H1 (cell line): ENCODE results near the gene CCDC196. TPM values are rescaled to one million over a fixed set of nuclear protein-coding genes. Genes with fewer than 3 reads are reported as not detected.

Source experiments
- CTCF ChIA-PET: fragments of 300-600 bp; sonication (Branson Sonifier 250); formaldehyde crosslinking; loops from one replicate; lab custom pipeline; 2021; ENCODE audit not compliant: partially characterized antibody; lab: Charles Lee
- POLR2A ChIA-PET: fragments of 300-600 bp; sonication (Branson Sonifier 250); formaldehyde crosslinking; loops from one replicate; lab custom pipeline; 2021; ENCODE audit warnings: inconsistent platforms; ENCODE audit not compliant: partially characterized antibody; lab: Charles Lee
- DNase-seq, 2 experiments: peaks; one replicate each; pipeline versions ENCODE4 v3.0.0 to v3.0.0-alpha.2; 2010 to 2022; ENCODE audit warnings: low spot score in 2 of 2, low read depth in 1 of 2, mixed read lengths in 1 of 2
- FAIRE-seq: peaks from 2 replicates; lab custom pipeline; 2011; peaks lifted over from hg19 to GRCh38; lab: Jason Lieb, UNC
- H2AFZ ChIP-seq: 2 replicates; pipeline ENCODE4 v1.8.1; 2012; ENCODE audit warnings: low read length, inconsistent platforms
- H2AK5ac ChIP-seq: 2 replicates; pipeline ENCODE4 v1.6.1; 2013; ENCODE audit warnings: low read depth, low read length
- H2BK120ac ChIP-seq: replicated peaks from 2 replicates; pipeline ENCODE3; 2013; ENCODE audit warnings: low read depth, low read length, inconsistent platforms
- H2BK12ac ChIP-seq: 2 replicates; pipeline ENCODE4 v1.6.1; 2013; ENCODE audit warnings: low read depth, low read length
- H2BK15ac ChIP-seq: 2 replicates; pipeline ENCODE4 v1.6.1; 2013; ENCODE audit warnings: low read length
- H2BK20ac ChIP-seq: 2 replicates; pipeline ENCODE4 v1.6.1; 2013; ENCODE audit warnings: low read length
- H2BK5ac ChIP-seq: 2 replicates; pipeline ENCODE4 v1.6.1; 2013; ENCODE audit warnings: low read depth, low read length
- H3K14ac ChIP-seq: 2 replicates; pipeline ENCODE4 v1.6.1; 2013; ENCODE audit warnings: inconsistent platforms; ENCODE audit not compliant: insufficient read length
- H3K18ac ChIP-seq: 2 replicates; pipeline ENCODE4 v1.6.1; 2013; ENCODE audit warnings: low read length; ENCODE audit errors: extremely low read depth
- H3K23ac ChIP-seq: 2 replicates; pipeline ENCODE4 v1.6.1; 2013; ENCODE audit warnings: inconsistent platforms; ENCODE audit not compliant: insufficient read length
- H3K23me2 ChIP-seq: 2 replicates; pipeline ENCODE4 v1.6.1; 2013; ENCODE audit warnings: low read depth, low read length
- H3K27ac ChIP-seq: 2 replicates; pipeline ENCODE4 v1.6.1; 2011; ENCODE audit warnings: low read depth, low read length, inconsistent platforms
- H3K27me3 ChIP-seq, 4 experiments: replicated peaks in 1 of 4; 1 replicate in 1 of 4; 2 replicates in 3 of 4; pipeline versions ENCODE4 v1.6.1 to v1.8.1; 2011 to 2013; ENCODE audit warnings: low read length in 3 of 4, mild to moderate bottlenecking in 3 of 4, inconsistent platforms in 2 of 4, mixed read lengths in 2 of 4, moderate library complexity in 1 of 4; ENCODE audit not compliant: control insufficient read depth in 3 of 4, insufficient read depth in 3 of 4; ENCODE audit errors: extremely low read depth in 1 of 4
- H3K36me3 ChIP-seq, 4 experiments: 2 replicates each; pipeline versions ENCODE4 v1.6.1 to v1.8.1; 2011 to 2013; ENCODE audit warnings: mild to moderate bottlenecking in 4 of 4, low read length in 3 of 4, moderate library complexity in 2 of 4, control low read depth in 1 of 4, inconsistent platforms in 1 of 4; ENCODE audit not compliant: insufficient read depth in 4 of 4, control insufficient read depth in 2 of 4
- H3K4ac ChIP-seq: replicated peaks from 2 replicates; pipeline ENCODE3; 2013; ENCODE audit warnings: low read length, low read depth, mixed read lengths, inconsistent platforms; ENCODE audit not compliant: insufficient read length
- H3K4me1 ChIP-seq, 4 experiments: replicated peaks in 1 of 4; 1 replicate in 1 of 4; 2 replicates in 3 of 4; pipeline versions ENCODE4 v1.6.1 to v1.8.1; 2011 to 2013; ENCODE audit warnings: low read length in 3 of 4, inconsistent platforms in 2 of 4, mixed read lengths in 1 of 4; ENCODE audit not compliant: insufficient read depth in 4 of 4, control insufficient read depth in 3 of 4
- H3K4me2 ChIP-seq, 2 experiments: 2 replicates each; pipeline versions ENCODE4 v1.6.1 to v1.8.1; 2011 to 2013; ENCODE audit warnings: low read depth in 2 of 2, low read length in 2 of 2, control low read depth in 1 of 2, inconsistent platforms in 1 of 2, mild to moderate bottlenecking in 1 of 2; ENCODE audit not compliant: insufficient read depth in 1 of 2
- H3K4me3 ChIP-seq, 4 experiments: fragments of 200-600, 300-600 bp in 1 of 4; sonication (generic), shearing (Covaris generic), sonication (Bioruptor Twin) in 1 of 4; 2 replicates each; pipeline versions ENCODE4 v1.5.1 to v1.8.1; 2011 to 2016; ENCODE audit warnings: low read length in 4 of 4, low read depth in 3 of 4, control low read depth in 2 of 4, inconsistent platforms in 2 of 4, mild to moderate bottlenecking in 2 of 4, mixed read lengths in 1 of 4, moderate library complexity in 1 of 4; ENCODE audit not compliant: insufficient read depth in 2 of 4; ENCODE audit errors: extremely low read depth in 1 of 4
- H3K56ac ChIP-seq: replicated peaks from 2 replicates; pipeline ENCODE3; 2013; ENCODE audit warnings: low read depth, mild to moderate bottlenecking, mixed read lengths, low read length, inconsistent platforms; ENCODE audit not compliant: insufficient read length
- H3K79me1 ChIP-seq: 2 replicates; pipeline ENCODE4 v1.6.1; 2013; ENCODE audit warnings: low read depth, low read length, control low read depth
- H3K79me2 ChIP-seq, 2 experiments: 2 replicates each; pipeline versions ENCODE4 v1.6.1 to v1.8.1; 2012 to 2013; ENCODE audit warnings: low read length in 2 of 2, mild to moderate bottlenecking in 2 of 2, inconsistent platforms in 1 of 2; ENCODE audit not compliant: insufficient read depth in 2 of 2, control insufficient read depth in 1 of 2
- H3K9ac ChIP-seq, 4 experiments: replicated peaks in 1 of 4; 1 replicate in 1 of 4; 2 replicates in 3 of 4; pipeline versions ENCODE4 v1.6.1 to v1.8.1; 2011 to 2013; ENCODE audit warnings: low read depth in 3 of 4, low read length in 3 of 4, control low read depth in 2 of 4, mild to moderate bottlenecking in 2 of 4, moderate library complexity in 2 of 4, inconsistent platforms in 1 of 4; ENCODE audit errors: extremely low read depth in 1 of 4
- H3K9me3 ChIP-seq, 2 experiments: 2 replicates each; pipeline versions ENCODE4 v1.6.1 to v1.8.1; 2012 to 2013; ENCODE audit warnings: mild to moderate bottlenecking in 2 of 2, moderate library complexity in 2 of 2, control low read depth in 1 of 2, inconsistent platforms in 1 of 2, low read depth in 1 of 2, low read length in 1 of 2, mixed read lengths in 1 of 2; ENCODE audit not compliant: insufficient read depth in 2 of 2
- H4K20me1 ChIP-seq, 2 experiments: replicated peaks in 1 of 2; 2 replicates each; pipeline versions ENCODE3 to v1.8.1; 2011 to 2013; ENCODE audit warnings: inconsistent platforms in 2 of 2, low read length in 2 of 2, mild to moderate bottlenecking in 1 of 2; ENCODE audit not compliant: insufficient read depth in 2 of 2, control insufficient read depth in 1 of 2
- H4K5ac ChIP-seq: 2 replicates; pipeline ENCODE4 v1.6.1; 2013; ENCODE audit warnings: low read length, low read depth, mixed read lengths, inconsistent platforms; ENCODE audit not compliant: insufficient read length
- H4K8ac ChIP-seq: 2 replicates; pipeline ENCODE4 v1.8.0; 2013; ENCODE audit warnings: mild to moderate bottlenecking, moderate library complexity, low read length, inconsistent platforms; ENCODE audit not compliant: insufficient read depth; ENCODE audit errors: extremely low read depth
- H4K91ac ChIP-seq: replicated peaks from 2 replicates; pipeline ENCODE3; 2013; ENCODE audit warnings: low read length, mixed read lengths, inconsistent platforms; ENCODE audit not compliant: insufficient read length
- BCL11A ChIP-seq, 2 experiments: IDR thresholded peaks; one replicate each; pipeline ENCODE4 v1.6.1; 2011; ENCODE audit warnings: low read depth in 2 of 2, low read length in 2 of 2, mild to moderate bottlenecking in 2 of 2
- CBX8 ChIP-seq: fragments of 300-800, 300-1000 bp; sonication (generic); IDR thresholded peaks from 2 replicates; pipeline ENCODE4 v1.7.1; 2016; ENCODE audit warnings: low read depth, low read length, borderline replicate concordance
- CREB1 ChIP-seq: IDR thresholded peaks from 2 replicates; pipeline ENCODE4 v1.6.1; 2012; ENCODE audit warnings: inconsistent platforms
- EP300 ChIP-seq, 2 experiments: IDR thresholded peaks; 1 replicate in 1 of 2; 2 replicates in 1 of 2; pipeline ENCODE4 v1.6.1; 2011 to 2012; ENCODE audit warnings: low read depth in 2 of 2, low read length in 2 of 2, mild to moderate bottlenecking in 2 of 2, borderline replicate concordance in 1 of 2, inconsistent platforms in 1 of 2, moderate library complexity in 1 of 2
- GABPA ChIP-seq: IDR thresholded peaks from 2 replicates; pipeline ENCODE4 v1.6.1; 2011; ENCODE audit warnings: mild to moderate bottlenecking, low read length, moderate library complexity, borderline replicate concordance; ENCODE audit not compliant: insufficient read depth
- GTF2F1 ChIP-seq: IDR thresholded peaks from 2 replicates; pipeline ENCODE4 v1.6.1; 2012; ENCODE audit warnings: low read depth, low read length, improper control_type of control experiment, borderline replicate concordance
- HDAC2 ChIP-seq, 2 experiments: fragments of 300-600 bp in 1 of 2; sonication (generic) in 1 of 2; IDR thresholded peaks; 2 replicates each; pipeline ENCODE4 v1.6.1; 2011 to 2012; ENCODE audit warnings: low read depth in 2 of 2, low read length in 2 of 2, mild to moderate bottlenecking in 2 of 2, moderate library complexity in 2 of 2, borderline replicate concordance in 1 of 2, inconsistent platforms in 1 of 2
- TAF1 ChIP-seq: IDR thresholded peaks from 2 replicates; pipeline ENCODE4 v1.6.1; 2011; ENCODE audit warnings: mild to moderate bottlenecking, low read depth, low read length
- USF2 ChIP-seq: IDR thresholded peaks from 2 replicates; pipeline ENCODE4 v1.6.1; 2011; ENCODE audit warnings: low read length, improper control_type of control experiment
- WGBS, 2 experiments: shearing (Covaris generic) in 1 of 2; methylation state at CpG; one replicate each; pipeline versions ENCODE4 v1.1.6 to v1.1.7; 2013 to 2015; ENCODE audit warnings: low lambda C conversion rate in 2 of 2, mixed read lengths in 2 of 2, inconsistent platforms in 1 of 2, low coverage in 1 of 2, missing lambda C conversion rate in 1 of 2; ENCODE audit not compliant: insufficient replicate concordance in 2 of 2, insufficient coverage in 1 of 2, insufficient read length in 1 of 2; ENCODE audit errors: extremely low coverage in 1 of 2, missing lambda C conversion rate in 1 of 2; 5-methylcytosine and 5-hydroxymethylcytosine counted together
- polyA plus RNA-seq, 7 experiments: library from polyadenylated mRNA; depleted of rRNA in 3 of 7; stranded (reverse) in 5 of 7; unstranded in 2 of 7; fragments of >200 nt in 5 of 7; fragments of 200-250 nt in 2 of 7; gene quantifications; 1 replicate in 5 of 7; 2 replicates in 1 of 7; 4 replicates in 1 of 7; pipeline versions ENCODE4 v1.2.1 to v1.2.3, GENCODE V29; 2011 to 2013; ENCODE audit warnings: missing spikeins in 2 of 7, mixed read lengths in 2 of 7
- total RNA-seq: library from RNA; stranded (reverse); fragmentation: NEBNext Ultra II Directional; extraction: Animal tissue kit (Norgen Biotek cat#: 25700); gene quantifications from 2 replicates; pipeline ENCODE4 v1.2.1, GENCODE V29; 2021
- TF ChIP-seq, protein P1 (sequence below), 3 experiments: IDR thresholded peaks; 1 replicate in 2 of 3; 2 replicates in 1 of 3; pipeline versions ENCODE4 v1.5.1 to v1.6.1; 2011; ENCODE audit warnings: low read length in 3 of 3, mild to moderate bottlenecking in 3 of 3, inconsistent platforms in 2 of 3, low read depth in 1 of 3, moderate library complexity in 1 of 3; ENCODE audit not compliant: insufficient read depth in 1 of 3; ENCODE audit errors: control extremely low read depth in 1 of 3

CCDC196 gene
- total and polyA plus RNA-seq, 2 of the 8 experiments (the other 6 are each of a cell fraction or from before 2014, with no cell fraction given): not detected

GRCh38 chr14:66476964-66477363, 9.2 kb upstream of the CCDC196 start:
- no peak overlapping the region for H2AK5ac ChIP-seq
- H3K23me2 ChIP-seq: no peaks in the 10 kb centered on the region
- no peaks in the 10 kb centered on the region for H3K79me1 ChIP-seq
- DNase-seq: no peak
- H3K27ac ChIP-seq: no peak overlapping the region
- no peaks in the 10 kb centered on the region for H3K79me2 ChIP-seq
- no peaks in the 10 kb centered on the region for H3K4me1 ChIP-seq
- peaks cover under 1% of the 10 kb centered on the region in 2 experiments; a peak in 2 of 4 replicates for H3K9me3 ChIP-seq
- H3K27me3 ChIP-seq: no peaks in the 10 kb centered on the region
- no peak overlapping the region for H4K5ac ChIP-seq
- H2AFZ ChIP-seq: no peak overlapping the region
- H3K4me2 ChIP-seq: no peak overlapping the region
- H3K36me3 ChIP-seq: no peaks in the 10 kb centered on the region
- no peak overlapping the region for H3K23ac ChIP-seq
- no peak overlapping the region for H3K56ac ChIP-seq
- no peak overlapping the region for H4K91ac ChIP-seq
- H3K4ac ChIP-seq: no peak overlapping the region
- no peak overlapping the region for H2BK20ac ChIP-seq
- H4K8ac ChIP-seq: no peak overlapping the region
- no peak overlapping the region for H3K18ac ChIP-seq
- WGBS, 2 experiments: 95% methylated on average over 1 of the region's 1 CpG; no CpG with 5 or more reads in 1 of the 2 experiments
- no peak overlapping the region for H3K14ac ChIP-seq
- no peak overlapping the region for H2BK120ac ChIP-seq
- ChIA-PET CTCF (interaction anchor here (0.6 to 1.2 kb wide), 2 partner anchors 28 to 49 kb away, joined by 3 to 4 read pairs; no protein-coding TSS in a partner anchor), POLR2A (no interaction called here)
- no peaks in the 10 kb centered on the region for H4K20me1 ChIP-seq
- H3K4me3 ChIP-seq: no peak overlapping the region
- H3K9ac ChIP-seq: no peak overlapping the region
- no peak for FAIRE-seq
- H2BK15ac ChIP-seq: no peak overlapping the region
- H2BK5ac ChIP-seq: no peak overlapping the region
- H2BK12ac ChIP-seq: no peak overlapping the region
- TF ChIP-seq HDAC2 (IDR thresholded peaks at IDR 0.05; ENCODE audit: borderline replicate concordance in 1 of 2, low read depth in 2 of 2, low read length in 2 of 2) (no peak), CBX8 (no peak), CREB1 (no peak), USF2 (no peak), GABPA (no peak), TAF1 (no peak), GTF2F1 (no peak), BCL11A (IDR thresholded peaks at IDR 0.05; ENCODE audit: low read depth in 2 of 2, low read length in 2 of 2) (no peak), EP300 (IDR thresholded peaks at IDR 0.05; ENCODE audit: borderline replicate concordance in 1 of 2, low read depth in 2 of 2, low read length in 2 of 2) (no peak)
- TF ChIP-seq, protein P1, sequence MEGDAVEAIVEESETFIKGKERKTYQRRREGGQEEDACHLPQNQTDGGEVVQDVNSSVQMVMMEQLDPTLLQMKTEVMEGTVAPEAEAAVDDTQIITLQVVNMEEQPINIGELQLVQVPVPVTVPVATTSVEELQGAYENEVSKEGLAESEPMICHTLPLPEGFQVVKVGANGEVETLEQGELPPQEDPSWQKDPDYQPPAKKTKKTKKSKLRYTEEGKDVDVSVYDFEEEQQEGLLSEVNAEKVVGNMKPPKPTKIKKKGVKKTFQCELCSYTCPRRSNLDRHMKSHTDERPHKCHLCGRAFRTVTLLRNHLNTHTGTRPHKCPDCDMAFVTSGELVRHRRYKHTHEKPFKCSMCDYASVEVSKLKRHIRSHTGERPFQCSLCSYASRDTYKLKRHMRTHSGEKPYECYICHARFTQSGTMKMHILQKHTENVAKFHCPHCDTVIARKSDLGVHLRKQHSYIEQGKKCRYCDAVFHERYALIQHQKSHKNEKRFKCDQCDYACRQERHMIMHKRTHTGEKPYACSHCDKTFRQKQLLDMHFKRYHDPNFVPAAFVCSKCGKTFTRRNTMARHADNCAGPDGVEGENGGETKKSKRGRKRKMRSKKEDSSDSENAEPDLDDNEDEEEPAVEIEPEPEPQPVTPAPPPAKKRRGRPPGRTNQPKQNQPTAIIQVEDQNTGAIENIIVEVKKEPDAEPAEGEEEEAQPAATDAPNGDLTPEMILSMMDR (IDR thresholded peaks at IDR 0.05; ENCODE audit: control extremely low read depth in 1 of 3, insufficient read depth in 1 of 3, low read depth in 1 of 3, low read length in 3 of 3): no peak
